ENCODE measurements around the gene AIM2.

Gene AIM2

GRCh38 chr1:159015440-159015909 is 61.1 kb downstream of the AIM2 start:
- peak; percentile 92 for DNase-seq (ENCODE audit: low read depth)
- no peak for TF ChIP-seq CTCF (IDR thresholded peaks at IDR 0.05; ENCODE audit: insufficient read depth, low read depth, low read length, missing control alignments)
- H3K4me3 ChIP-seq (ENCODE audit: low read length), result no peak overlapping the region

- TF ChIP-seq CTCF (IDR thresholded peaks at IDR 0.05; ENCODE audit: insufficient read depth, low read depth, low read length, missing control alignments), result no peak
Measured at GRCh38 chr1:159014851-159015250, 61.7 kb downstream of the AIM2 start.

GRCh38 chr1:159014003-159014571 is 62.5 kb downstream of the AIM2 start:
- TF ChIP-seq CTCF (IDR thresholded peaks at IDR 0.05; ENCODE audit: insufficient read depth, low read depth, low read length, missing control alignments), result no peak
- no peak for DNase-seq (ENCODE audit: low read depth)
- H3K4me3 ChIP-seq (ENCODE audit: low read length), result no peak overlapping the region

More at GRCh38 chr1:159014851-159015250, 61.7 kb downstream of the AIM2 start:
- no peak overlapping the region for H3K4me3 ChIP-seq (ENCODE audit: low read length)
- DNase-seq (ENCODE audit: low read depth), result no peak

GRCh38 chr1:159012495-159012894 is 64.1 kb downstream of the AIM2 start:
- TF ChIP-seq CTCF (IDR thresholded peaks at IDR 0.05; ENCODE audit: insufficient read depth, low read depth, low read length, missing control alignments), result no peak
- H3K4me3 ChIP-seq (ENCODE audit: low read length), result peak overlapping the region; percentile 86
- DNase-seq (ENCODE audit: low read depth), result peak; percentile 37

Data from epithelial cell of esophagus (primary cell).